Type B pancreatic cell (in vitro differentiated cells): ENCODE data around the gene FTMT. TPM values are rescaled to one million over a fixed set of nuclear protein-coding genes. Genes with fewer than 3 reads are reported as not detected.

Source experiments
- DNase-seq: peaks from one replicate; pipeline ENCODE4 v3.0.0; 2021; ENCODE audit warnings: mixed read lengths; ENCODE audit not compliant: unreplicated experiment; ENCODE audit errors: extremely low spot score
- H3K27ac Mint-ChIP-seq: 2 replicates; pipeline ENCODE4 v1.8.0; 2021; ENCODE audit warnings: mild to moderate bottlenecking, mixed read lengths
- H3K27me3 Mint-ChIP-seq: 2 replicates; pipeline ENCODE4 v1.8.0; 2021; ENCODE audit warnings: mixed read lengths
- H3K36me3 Mint-ChIP-seq: 2 replicates; pipeline ENCODE4 v1.8.0; 2021; ENCODE audit warnings: mixed read lengths
- H3K4me1 Mint-ChIP-seq: one replicate; pipeline ENCODE4 v1.8.0; 2021; ENCODE audit warnings: mixed read lengths; ENCODE audit not compliant: unreplicated experiment
- H3K4me3 Mint-ChIP-seq: 2 replicates; pipeline ENCODE4 v1.8.0; 2021; ENCODE audit warnings: mild to moderate bottlenecking, mixed read lengths
- H3K9me3 Mint-ChIP-seq: 2 replicates; pipeline ENCODE4 v1.8.0; 2021; ENCODE audit warnings: mixed read lengths
- total RNA-seq: library from RNA; stranded (reverse); gene quantifications from 2 replicates; pipeline ENCODE4 v1.2.1, GENCODE V29; 2021; ENCODE audit warnings: low replicate concordance
- TF ChIP-seq, protein P1 (sequence below): fragments of 200-600 bp; sonication (generic); conservative IDR thresholded peaks from 2 replicates; pipeline ENCODE4 v1.5.0; 2021; ENCODE audit warnings: antibody characterized with exemption, mild to moderate bottlenecking

The FTMT gene
- total RNA-seq, 1 donor from 2014 or later: not detected

DNA sequence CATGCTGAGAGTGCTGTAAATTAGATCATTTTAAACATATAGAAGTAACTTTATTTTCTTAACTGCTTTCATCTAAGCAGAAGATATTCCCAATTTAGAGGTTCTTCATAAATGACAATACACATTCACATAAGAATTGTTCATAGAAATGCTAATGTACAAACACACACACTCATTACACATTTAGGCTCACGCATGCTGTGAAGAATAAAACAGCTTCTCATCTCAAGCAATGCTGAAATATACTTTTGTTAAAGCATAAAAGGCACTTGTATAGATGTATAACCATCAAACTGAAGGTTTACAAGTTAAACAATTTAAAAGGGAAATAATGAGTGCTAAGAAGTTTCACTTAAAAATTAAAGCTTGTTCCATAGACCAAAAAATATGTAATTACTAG is 18.1 kb upstream of the FTMT start:
- Mint-ChIP-seq H3K27me3 (no peaks in the 10 kb centered on the region), H3K27ac (no peak overlapping the region), H3K36me3 (no peaks in the 10 kb centered on the region), H3K4me3 (no peak overlapping the region), H3K4me1 (no peaks in the 10 kb centered on the region), H3K9me3 (no peaks in the 10 kb centered on the region)
- TF ChIP-seq, protein P1, sequence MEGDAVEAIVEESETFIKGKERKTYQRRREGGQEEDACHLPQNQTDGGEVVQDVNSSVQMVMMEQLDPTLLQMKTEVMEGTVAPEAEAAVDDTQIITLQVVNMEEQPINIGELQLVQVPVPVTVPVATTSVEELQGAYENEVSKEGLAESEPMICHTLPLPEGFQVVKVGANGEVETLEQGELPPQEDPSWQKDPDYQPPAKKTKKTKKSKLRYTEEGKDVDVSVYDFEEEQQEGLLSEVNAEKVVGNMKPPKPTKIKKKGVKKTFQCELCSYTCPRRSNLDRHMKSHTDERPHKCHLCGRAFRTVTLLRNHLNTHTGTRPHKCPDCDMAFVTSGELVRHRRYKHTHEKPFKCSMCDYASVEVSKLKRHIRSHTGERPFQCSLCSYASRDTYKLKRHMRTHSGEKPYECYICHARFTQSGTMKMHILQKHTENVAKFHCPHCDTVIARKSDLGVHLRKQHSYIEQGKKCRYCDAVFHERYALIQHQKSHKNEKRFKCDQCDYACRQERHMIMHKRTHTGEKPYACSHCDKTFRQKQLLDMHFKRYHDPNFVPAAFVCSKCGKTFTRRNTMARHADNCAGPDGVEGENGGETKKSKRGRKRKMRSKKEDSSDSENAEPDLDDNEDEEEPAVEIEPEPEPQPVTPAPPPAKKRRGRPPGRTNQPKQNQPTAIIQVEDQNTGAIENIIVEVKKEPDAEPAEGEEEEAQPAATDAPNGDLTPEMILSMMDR: no peak
- no peak for DNase-seq

- Mint-ChIP-seq H3K27ac (no peak overlapping the region), H3K4me1 (no peaks in the 10 kb centered on the region), H3K36me3 (no peaks in the 10 kb centered on the region), H3K9me3 (no peaks in the 10 kb centered on the region), H3K27me3 (no peaks in the 10 kb centered on the region), H3K4me3 (no peak overlapping the region)
- TF ChIP-seq, protein P1: no peak
- DNase-seq: no peak
Observed at GRCh38 chr5:121834021-121834420, 17.7 kb upstream of the FTMT start.

DNA sequence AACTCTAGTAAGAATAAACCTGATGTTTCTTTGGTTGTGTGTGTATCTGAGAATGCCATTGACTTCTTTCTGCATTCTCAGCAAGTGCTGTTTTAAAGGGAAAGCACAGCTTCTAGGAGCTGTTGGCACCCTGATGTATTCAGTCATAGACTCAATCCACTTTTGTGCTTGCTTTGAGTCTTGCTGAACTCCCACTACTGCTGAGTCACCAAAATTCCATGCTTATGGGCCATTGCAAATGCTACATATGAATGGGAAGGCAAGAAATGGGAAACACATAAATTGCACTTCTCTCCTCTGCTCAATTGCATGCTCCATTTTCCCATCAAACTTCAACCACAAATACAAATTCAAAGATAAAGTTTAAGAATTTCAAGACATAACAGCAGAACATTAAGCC is 9.8 kb upstream of the FTMT start:
- DNase-seq: no peak
- Mint-ChIP-seq H3K27me3 (no peaks in the 10 kb centered on the region), H3K27ac (no peak overlapping the region), H3K36me3 (no peaks in the 10 kb centered on the region), H3K4me3 (no peak overlapping the region), H3K9me3 (no peaks in the 10 kb centered on the region), H3K4me1 (no peaks in the 10 kb centered on the region)
- TF ChIP-seq, protein P1: no peak

GRCh38 chr5:121850272-121850671 is 1.4 kb upstream of the FTMT start:
- Mint-ChIP-seq H3K27me3 (no peaks in the 10 kb centered on the region), H3K4me1 (no peaks in the 10 kb centered on the region), H3K4me3 (no peak overlapping the region), H3K9me3 (no peaks in the 10 kb centered on the region), H3K27ac (no peak overlapping the region), H3K36me3 (no peaks in the 10 kb centered on the region)
- DNase-seq: no peak
- TF ChIP-seq, protein P1: no peak

GRCh38 chr5:121853850-121854249 is 2.2 kb downstream of the FTMT start:
- no peak overlapping the region for H3K27ac Mint-ChIP-seq
- no peaks in the 10 kb centered on the region for H3K4me1 Mint-ChIP-seq
- DNase-seq: no peak
- H3K9me3 Mint-ChIP-seq: no peaks in the 10 kb centered on the region
- TF ChIP-seq, protein P1: no peak
- H3K4me3 Mint-ChIP-seq: no peak overlapping the region
- H3K36me3 Mint-ChIP-seq: no peaks in the 10 kb centered on the region
- no peaks in the 10 kb centered on the region for H3K27me3 Mint-ChIP-seq

DNA sequence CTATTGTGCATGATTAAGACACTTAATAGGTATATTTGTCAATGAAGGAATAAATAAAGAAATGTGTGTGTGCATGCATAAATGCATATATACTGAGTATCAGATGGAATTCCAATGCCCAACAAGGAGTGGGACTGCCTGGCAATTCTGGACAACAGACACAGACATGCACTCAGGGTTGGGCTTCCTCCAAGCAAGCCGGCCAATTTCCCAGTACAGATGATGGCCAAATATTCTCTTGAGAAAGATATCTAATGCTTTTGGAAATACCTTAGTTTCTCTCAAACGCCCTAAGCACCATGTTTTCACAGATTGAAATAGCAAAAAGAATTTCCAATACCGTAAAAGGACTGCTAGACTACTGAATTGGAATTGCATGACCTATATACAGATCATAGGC is 11.1 kb downstream of the FTMT start:
- no peak overlapping the region for H3K27ac Mint-ChIP-seq
- H3K4me1 Mint-ChIP-seq: no peaks in the 10 kb centered on the region
- TF ChIP-seq, protein P1: no peak
- no peak overlapping the region for H3K4me3 Mint-ChIP-seq
- no peak for DNase-seq
- H3K27me3 Mint-ChIP-seq: no peaks in the 10 kb centered on the region
- H3K36me3 Mint-ChIP-seq: no peaks in the 10 kb centered on the region
- no peaks in the 10 kb centered on the region for H3K9me3 Mint-ChIP-seq
